Dedifferentiated amniotic fluid mesenchymal stem cell (primary cell): Measurements from ENCODE around the gene KRT80.

Experiments used
- DNase-seq: peaks from one replicate; pipeline ENCODE4 v3.0.0-alpha.2; 2016; ENCODE audit errors: extremely low spot score

Gene KRT80

DNA sequence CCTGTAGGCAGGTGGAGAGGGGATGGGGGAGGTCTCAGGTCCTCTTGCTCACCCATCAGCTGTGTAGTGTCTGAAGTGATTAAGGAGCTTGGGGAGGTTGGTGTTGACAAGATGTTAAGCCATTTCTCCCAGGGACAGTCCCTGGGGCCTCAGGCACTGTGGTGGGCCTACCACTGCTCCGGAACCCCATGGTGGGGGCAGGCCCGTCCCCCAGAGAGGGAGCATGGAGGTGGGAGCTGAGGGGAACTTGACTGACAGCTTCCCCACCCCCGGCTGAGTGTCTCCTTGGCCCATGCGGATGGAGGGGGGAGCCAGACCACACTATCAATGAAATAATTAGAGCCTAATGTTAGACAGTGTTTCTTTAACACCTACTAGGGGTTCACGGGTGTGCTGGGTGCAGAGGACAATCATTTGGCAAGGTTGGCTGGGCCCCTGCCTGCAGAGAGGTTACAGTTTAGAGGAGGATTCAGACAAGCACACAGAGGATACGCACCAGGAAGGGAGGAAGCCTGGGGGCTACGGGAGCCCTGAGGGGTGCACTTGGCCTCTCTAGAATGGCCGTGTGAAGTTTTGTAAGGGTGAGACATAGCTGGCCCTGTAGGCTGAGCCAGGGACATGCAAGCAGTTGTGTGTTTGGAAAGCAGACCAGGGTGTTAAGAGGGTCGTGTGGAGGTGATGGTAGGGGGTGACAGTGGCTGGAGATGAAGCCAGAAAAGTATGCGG is 19.3 kb upstream of the KRT80 start:
- DNase-seq: no peak

DNA sequence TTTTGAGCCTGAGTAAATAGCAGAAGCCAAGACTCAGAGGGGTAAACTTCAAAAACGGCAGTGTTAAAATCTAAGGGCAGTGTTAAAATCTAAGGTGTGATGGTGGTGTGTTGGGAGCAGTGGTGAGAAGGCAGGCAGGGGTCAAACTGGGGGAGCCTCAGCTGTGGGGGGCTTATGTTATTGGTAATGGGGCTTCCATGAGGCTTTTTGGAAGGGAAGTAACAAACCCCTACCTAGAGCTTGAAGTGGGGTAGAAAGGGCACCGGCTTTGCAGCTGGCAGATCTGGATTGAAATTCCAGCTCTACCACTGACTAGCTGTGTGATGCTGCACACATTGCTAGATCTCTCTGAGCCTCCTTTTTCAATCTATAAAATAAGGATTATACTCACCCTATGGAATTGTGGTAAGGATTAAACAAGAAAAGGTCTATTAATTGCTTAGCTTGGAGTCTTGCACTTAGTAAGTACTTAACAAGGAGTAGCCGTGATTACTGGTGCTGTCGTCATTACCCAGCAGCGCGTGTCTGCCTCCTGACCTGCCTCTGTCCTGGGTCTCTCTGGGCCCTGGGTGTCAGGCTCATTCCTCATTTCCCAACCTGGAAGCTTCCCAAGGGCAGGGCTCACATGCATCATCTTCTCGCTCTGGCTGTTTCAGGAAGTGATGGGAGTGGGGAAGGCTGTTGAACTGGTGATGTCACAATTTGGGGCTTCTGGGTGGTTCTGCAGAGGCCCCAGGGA is 18.5 kb upstream of the KRT80 start:
- no peak for DNase-seq

DNA sequence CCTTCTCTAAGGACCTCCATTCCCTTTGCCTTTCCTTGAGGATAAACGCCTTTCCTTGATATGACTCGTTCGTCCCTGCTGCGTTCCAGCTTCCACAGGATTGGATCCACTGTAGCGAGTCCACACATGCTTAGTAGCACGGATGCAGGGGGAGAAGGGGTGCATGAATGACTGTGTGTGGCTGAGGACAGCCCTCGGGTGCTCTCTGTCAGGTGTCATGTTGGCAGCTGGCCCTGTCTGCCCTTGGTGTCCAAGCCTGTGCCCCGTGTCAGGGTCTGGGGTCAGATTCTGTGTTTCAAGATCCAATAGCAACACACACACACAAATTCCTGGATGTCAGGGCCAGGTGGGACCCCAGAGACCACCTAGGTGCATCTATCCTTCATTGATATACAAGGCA is 17.5 kb upstream of the KRT80 start:
- no peak for DNase-seq

DNA sequence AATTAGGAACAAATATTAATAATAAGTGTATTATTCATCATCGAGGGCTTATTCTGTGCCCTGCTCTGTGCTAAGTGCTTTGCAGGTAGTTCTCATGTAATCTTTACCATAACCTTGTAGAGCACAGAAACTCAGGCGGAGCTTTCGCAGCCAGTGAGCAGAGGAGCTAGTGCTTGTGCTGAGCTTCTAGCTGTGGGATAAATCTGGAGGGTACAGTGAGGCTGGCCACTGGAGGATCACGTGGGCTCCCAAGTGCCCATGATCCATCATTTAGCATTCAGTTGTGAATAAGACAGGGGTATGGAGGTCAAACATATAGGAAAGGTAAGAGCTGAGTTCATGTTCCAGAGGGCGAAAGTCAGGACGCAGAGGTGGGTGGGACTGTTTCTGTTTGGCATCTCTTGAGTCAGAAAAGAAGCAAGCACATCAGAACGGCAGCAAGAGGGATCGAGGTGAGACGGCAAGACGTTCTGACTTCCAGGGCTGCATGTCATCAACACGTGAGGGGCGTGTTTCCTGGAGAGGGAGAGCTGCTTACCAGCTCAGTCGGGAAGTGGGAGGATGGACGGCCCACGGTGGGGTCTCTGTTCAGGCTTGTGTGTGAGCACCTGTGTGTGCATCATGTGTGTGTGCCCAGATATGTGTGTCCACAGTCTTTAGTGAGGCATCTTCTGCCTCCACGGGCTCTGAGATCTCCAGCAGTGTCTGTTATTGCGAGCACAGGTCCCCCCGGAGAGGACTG is 16.8 kb upstream of the KRT80 start:
- no peak for DNase-seq

DNA sequence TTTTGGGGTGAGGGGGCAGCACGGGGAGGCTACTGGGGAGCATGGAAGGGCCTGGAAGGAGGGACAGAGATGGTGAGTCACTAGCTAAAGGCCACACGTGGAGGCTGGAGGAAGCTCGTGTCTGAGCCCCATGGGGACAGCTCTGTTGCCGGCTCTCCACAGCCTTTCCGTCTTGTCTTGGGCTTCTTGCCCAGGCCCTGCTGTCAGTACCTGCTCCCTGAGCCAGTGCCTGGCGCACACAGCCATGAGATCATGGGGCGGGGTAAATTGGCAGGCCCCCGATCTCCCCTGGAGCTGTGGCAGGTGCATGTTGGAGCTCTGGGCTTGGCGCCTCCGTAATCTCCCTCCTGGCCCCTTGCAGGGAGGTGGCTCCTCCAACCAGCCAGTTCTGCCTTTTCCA is 16.1 kb upstream of the KRT80 start:
- DNase-seq: no peak

DNA sequence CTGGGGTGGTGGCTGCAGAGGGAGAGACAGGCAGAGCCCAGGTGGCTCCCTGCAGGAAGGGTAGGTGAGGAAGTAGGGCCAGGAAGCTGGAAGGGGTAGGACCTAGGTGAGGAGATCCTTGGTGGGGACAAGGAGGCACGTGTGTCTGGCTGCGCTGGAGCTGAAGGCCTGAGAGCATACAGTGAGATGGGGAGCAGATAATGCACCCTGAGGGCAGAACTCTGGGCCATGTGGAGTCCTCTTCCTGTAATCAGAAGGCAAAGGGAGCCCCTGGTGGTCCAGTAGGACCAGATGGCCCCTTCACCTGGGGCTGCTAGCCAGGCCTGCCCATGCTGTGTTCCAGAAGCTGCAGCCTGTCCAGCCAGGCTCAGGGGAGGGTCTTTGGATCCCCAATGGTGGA is 15.3 kb upstream of the KRT80 start:
- DNase-seq: no peak

DNA sequence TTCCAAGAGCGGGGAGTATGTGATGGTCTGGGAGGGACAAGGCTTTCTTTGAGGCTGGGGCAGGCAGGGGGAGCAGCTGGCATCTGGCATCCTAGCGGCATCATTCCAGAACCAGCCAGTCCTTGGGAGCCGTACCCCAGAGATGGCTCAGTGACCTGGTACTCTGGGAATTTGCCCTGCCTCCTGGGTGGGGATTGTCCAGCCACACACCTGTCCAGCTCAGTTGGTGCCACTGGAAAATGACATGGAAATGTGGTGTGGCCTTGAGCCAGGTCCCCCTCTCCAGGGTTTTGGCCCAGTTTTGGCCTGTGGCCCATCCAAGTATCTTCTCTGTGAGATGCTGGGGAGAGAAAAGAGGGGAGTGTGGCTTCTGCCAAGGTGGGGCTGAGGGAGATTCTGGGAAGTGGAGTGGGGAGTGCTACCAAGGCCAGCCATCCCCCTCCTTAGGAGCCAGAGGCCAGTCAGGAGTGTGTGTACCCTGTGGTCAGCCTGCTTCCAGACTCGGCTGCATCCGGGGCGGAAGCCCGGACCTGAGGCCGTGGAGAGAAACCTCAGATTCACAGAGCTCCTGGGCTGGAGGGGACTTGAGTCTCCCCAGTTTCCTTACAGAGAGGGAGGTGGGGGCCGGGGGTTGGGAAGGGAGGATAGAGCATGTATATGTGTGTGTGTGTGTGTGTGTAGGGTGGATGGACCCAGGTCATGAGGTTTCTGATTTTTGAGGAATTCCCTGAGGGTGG is 14.7 kb upstream of the KRT80 start:
- DNase-seq: no peak

DNA sequence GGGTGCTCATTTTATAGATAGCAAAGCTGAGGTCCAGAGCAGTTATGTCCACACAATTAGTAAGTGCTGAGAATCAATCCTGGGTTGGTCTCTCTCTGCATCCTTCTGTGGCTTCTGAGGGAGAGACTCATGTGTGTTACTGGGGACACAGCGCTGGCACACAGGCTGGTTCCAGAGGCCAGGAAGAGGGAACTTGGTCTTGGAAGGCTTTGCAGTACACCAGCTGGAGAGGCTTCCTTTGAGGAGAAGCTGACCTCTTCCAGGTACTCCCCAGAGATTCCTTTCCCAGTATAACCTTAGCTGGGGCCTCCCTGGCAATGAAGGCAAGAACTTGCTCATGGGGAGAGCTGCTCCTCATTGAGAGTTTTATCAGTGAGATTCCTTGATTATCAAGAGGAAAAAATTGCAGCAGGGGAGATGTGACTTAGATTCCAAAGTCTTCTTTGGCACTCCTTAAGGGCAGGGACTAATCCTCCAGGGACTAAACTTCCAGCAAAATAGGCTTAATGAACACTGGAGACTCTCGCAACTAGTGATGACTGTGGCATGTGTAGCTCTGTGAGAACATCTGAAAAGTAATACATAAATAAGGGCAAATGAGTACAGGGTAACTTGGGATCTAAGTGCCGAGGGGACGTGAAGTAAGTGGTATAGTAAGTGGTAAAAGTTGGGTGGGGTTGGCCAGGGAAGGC is 13.9 kb upstream of the KRT80 start:
- DNase-seq: no peak

DNA sequence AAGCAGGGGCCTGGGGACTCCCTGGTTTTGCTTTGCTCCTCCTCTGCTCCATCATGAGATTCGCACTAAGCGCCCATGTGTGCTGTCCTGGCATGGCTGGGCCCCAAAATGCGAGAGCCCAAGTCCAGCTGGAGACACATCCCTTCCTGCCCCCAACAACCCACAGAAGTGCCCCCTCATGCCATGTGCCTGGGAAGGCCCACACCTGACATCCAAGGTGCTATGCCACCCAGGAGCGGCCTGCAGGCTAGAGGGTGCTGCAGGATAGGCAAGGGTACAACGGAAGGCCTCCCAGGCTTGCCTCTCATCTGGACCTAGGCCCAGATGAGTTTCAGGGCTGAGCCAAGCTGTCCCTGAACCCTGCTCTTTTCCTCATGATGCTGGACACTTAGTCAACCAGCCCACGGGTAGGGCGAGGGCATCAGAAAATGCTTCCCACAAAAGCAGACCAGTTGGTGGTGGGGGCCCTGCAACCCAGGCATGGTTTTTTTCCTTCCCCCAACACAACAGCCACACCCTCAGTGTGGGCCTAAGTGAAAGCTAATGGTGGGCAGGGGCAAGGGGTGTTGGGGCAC is 13.2 kb upstream of the KRT80 start:
- no peak for DNase-seq

DNA sequence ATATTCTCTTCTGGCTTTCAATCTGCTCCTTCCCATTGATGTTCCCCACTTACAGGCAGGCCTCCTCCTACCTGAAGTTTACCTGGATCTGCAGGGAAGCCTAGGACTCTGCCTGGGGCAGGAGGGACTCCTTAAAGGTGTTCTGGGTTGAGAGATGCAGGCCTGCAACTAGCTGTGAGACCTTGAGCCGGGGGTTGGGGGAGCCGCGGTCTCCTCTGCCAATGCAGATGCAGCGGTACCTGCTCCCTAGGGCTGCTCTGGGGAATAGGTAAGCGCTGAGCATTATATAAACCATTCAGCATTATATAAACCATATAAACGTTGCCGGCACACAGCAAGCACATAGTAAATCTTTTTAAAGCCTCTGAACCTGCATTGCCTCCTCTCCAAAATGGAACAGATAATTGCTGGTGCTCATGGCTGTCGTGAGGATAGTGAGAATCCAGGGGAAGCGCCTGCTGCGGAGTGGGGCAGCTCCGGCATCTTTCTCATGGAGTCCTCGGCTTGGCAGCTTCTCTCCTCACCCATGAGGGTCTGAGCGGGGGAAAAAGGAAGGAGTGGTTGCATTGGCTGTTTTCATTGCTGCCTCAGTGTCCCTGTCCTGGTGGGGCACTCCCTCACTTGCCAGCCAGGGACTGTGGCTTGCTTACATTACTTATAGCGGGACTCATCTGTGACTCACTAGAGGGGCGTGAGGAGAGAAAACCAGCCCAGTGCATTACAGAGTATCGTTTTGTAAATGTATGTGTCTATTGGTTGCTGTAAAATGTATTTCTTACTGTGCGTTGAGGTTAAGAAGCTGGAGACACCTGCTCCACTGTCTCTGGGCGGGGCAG is 12.5 kb upstream of the KRT80 start:
- no peak for DNase-seq

DNA sequence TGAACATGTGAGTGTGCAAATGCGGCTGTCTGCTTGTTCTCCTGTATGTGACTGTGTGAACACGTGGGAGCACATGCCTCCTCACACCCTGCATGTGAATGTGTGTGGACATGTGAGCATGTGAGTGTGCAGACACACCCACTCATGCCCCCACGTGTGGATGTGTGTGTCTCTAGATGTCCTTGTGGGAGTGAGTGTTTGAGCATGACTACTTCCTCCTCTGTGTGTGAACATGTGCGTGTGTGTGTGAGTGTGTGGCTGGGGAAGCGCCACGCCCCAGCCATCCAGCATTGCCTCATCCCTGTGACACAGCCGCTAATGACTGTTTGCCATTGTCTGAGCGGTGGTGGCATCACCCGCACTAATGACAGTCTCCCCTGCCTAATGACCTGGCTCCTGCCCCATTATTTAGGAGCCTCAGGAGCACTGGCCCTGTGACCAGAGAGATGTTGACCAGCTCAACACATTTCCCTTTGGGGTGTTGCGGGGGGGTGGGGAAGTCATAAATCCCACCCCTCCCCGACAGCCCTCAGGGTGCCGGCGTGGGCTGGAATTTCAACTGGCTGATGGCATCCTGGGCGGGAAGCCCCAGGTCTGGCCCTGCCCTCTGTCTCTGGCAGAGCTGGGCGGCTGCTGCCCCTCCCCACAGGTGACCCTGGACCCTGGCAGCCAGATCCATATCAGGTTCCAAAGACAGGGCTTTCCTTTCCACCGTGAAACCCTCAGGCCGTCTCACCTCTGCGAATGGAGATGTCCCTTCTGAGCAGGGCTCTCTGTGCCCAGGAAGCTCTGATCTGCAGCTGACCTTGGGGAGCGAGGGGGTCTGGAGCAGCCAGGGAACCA is 11.5 kb upstream of the KRT80 start:
- DNase-seq: no peak

DNA sequence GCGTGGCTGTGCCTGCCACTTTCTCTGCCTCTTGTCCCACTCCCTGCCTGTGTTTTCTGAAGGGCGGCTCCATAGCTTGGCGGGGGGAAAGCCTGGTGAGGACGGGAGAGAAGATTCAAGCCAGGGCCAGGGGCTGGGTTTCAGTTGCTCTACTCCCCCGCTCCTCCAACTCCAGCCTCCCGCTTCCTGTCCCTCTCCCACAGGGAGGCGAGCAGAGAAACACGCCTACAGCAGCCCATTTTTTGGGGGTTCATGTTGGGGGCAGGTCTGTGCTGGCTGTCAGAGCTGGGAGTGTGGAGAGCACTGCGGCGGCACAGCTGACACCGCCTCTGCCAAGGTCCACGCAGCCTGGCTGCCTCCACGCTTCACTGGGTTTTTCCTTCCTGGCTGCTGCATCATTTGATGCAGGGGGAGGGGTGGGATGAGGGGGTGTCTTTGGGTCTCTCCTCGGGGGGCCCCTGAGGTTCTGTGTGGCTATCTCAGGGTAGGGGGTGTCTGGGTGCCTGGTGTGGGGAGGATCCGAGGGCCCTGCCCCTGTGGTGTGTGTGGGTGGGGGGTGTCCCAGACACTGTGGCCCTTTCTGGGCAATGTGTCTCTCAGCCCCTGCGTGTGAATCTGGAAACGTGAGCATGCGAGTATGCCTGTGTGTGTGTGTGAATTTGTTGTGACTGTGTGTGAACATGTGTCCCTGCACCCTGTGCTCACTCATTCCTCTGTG is 10.7 kb upstream of the KRT80 start:
- DNase-seq: no peak

DNA sequence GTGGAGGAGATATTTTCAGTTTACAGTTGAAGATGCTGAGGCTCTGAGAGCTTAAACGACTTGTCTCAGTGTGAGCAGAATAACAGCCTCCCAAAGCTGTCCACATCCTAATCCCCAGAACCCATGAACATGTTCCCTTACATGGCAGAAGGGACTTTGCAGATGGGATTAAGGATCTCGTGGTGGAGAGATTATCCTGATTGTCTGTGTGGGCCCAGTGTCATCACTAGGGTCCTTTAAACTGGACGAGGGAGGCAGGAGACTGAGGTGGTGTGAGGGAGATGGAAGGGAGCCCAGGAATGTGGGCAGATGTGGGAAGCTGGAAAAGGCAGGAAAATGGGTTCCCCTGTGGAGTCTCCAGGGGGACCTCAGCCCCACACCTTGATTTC is 9.6 kb upstream of the KRT80 start:
- no peak for DNase-seq

DNA sequence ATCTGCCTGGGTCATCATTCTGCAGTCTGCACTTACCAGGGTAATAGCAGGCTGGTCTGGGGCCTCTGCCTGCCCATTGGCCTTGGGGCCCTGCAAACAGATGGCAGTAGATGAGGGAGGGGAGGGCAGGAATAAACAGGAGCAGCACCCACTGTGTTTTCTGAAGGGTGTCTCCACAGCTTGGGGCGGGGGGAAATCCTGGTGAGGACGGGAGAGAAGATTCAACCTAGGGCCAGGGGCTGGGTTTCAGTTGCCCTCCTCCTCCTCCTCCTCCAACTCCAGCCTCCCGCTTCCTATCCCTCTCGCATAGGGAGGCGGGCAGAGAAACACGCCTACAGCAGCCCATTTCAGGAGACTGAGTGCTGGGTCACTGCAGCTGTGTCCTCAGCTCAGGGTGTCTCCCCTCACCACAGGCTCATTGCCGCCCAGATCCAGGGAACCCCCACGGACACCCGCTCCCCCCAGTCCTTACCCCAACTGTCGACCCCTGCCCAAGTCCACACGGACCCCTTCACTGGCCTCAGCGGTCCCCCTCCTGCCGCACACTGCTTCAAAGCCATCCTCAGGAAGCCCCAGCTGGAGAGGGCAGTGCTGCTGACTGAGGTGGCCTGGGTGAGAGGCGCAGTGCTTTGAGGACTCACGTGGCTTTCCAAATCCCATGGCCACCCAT is 9.1 kb upstream of the KRT80 start:
- DNase-seq: no peak

DNA sequence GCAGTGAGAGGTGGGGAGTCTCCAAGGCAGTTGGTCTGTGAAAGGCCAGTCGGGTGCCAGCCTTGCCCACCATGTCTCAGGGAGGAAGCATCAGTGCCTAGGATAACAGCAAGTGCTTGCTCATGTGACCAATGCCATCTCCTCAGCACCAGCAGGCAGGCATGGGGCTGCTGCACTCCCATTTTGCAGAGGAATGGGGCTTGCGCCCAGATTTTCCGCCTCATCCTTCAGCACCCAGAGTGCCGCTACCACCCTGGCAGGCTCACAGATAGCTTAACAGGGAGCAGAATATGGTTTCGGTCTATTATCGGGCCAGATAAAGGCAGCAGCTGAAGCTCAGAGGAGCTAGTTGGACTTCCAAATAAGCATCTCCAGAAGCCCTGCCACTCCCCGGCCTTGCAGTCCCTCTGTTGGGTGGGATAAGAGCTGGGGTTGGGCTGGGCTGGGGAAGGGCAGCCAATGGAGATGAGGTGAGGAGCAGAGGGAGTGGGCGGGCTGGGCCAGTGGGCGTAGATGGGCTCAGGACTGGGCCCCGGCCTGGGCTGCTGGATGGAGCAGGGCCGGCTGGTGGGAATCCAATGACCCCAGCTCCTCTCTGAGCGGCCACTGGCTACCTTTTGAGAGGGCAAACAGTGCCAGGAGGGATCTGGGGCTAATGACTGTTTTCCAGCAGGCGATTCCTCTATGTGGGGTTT is 8.4 kb upstream of the KRT80 start:
- DNase-seq: no peak

DNA sequence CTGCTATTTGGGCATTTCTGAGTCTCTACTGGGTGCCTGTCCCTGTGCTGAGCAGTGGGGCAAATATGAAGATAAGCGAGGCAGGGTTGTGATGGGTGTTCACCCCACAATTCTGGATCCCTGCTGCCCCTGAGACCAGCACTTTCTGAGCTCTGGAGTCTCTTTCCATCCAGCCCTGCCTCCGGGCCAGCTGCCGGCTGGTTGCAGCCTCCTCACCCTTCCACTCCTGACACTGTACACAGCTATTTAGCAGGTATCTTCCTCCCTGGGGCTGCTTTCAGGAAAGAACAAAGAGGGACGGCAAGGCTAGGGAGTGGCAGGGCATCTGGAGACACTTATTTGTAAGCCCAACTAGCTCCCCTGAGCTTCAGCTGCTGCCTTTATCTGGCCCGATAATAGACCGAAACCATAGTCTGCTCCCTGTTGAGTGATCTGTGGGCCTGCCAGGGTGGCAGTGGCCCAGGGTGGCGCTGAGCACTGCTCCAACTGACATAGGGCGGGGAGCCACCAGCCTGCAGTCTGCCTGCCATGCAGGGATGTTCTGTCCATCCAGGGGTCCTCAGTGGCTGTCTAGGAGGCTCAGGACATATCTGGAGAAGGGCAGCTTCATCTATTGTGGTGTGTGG is 7.6 kb upstream of the KRT80 start:
- no peak for DNase-seq
